Measurements from ENCODE around the gene GNAS-AS1. TPM values are rescaled to one million over a fixed set of nuclear protein-coding genes. Genes with fewer than 3 reads are reported as not detected.
"Not testable (repeated sequence)": the region's sequence is repeated elsewhere in the genome, so short reads cannot be mapped to it uniquely, and the experiment has no call there.

Gene GNAS-AS1
- total RNA-seq, 4 donors from 2014 or later: 0.28 TPM; not detected in 3

GRCh38 chr20:58826271-58826670 lies 24.4 kb downstream of the GNAS-AS1 start:
- no peak for DNase-seq (ENCODE audit: low spot score)
- no peak for ATAC-seq (ENCODE audit: low FRiP score)
- no peak for TF ChIP-seq CTCF (IDR thresholded peaks at IDR 0.05)

GRCh38 chr20:58825450-58825849 lies 25.3 kb downstream of the GNAS-AS1 start:
- TF ChIP-seq CTCF (IDR thresholded peaks at IDR 0.05): no peak
- ATAC-seq (ENCODE audit: low FRiP score): no peak
- no peak for DNase-seq (ENCODE audit: low spot score)

GRCh38 chr20:58824843-58825242 lies 25.9 kb downstream of the GNAS-AS1 start:
- TF ChIP-seq CTCF (IDR thresholded peaks at IDR 0.05): no peak
- no peak for ATAC-seq (ENCODE audit: low FRiP score)
- DNase-seq (ENCODE audit: low spot score): no peak

- DNase-seq (ENCODE audit: low spot score) (no peak), ATAC-seq (ENCODE audit: low FRiP score) (no peak)
- TF ChIP-seq CTCF (IDR thresholded peaks at IDR 0.05): no peak
These were observed 27.7 kb downstream of the GNAS-AS1 start for GRCh38 chr20:58822748-58823730.

GRCh38 chr20:58822149-58822548 lies 28.6 kb downstream of the GNAS-AS1 start:
- DNase-seq (ENCODE audit: low spot score): no peak
- no peak for ATAC-seq (ENCODE audit: low FRiP score)
- TF ChIP-seq CTCF (IDR thresholded peaks at IDR 0.05): no peak

GRCh38 chr20:58820515-58820914 lies 30.2 kb downstream of the GNAS-AS1 start:
- not testable (repeated sequence) for ATAC-seq (ENCODE audit: low FRiP score); DNase-seq (ENCODE audit: low spot score)

- DNase-seq (ENCODE audit: low spot score) (no peak), ATAC-seq (ENCODE audit: low FRiP score) (no peak)
- no peak for TF ChIP-seq CTCF (IDR thresholded peaks at IDR 0.05)
These were observed 30.8 kb downstream of the GNAS-AS1 start for GRCh38 chr20:58819921-58820320.
